Loucy (cell line): ENCODE results near the gene SOX8.

Experiments used
- H2AFZ ChIP-seq: fragments of 200-600 bp; sonication (generic); 2 replicates; pipeline ENCODE4 v1.6.0; 2016; ENCODE audit warnings: antibody characterized with exemption, mild to moderate bottlenecking, low read length, moderate library complexity
- H3F3A ChIP-seq: fragments of 200-600 bp; 2 replicates; pipeline ENCODE4 v1.6.0; 2016; ENCODE audit warnings: antibody characterized with exemption, low read depth, mild to moderate bottlenecking
- H3K27me3 ChIP-seq: fragments of 200-600 bp; sonication (generic); 2 replicates; pipeline ENCODE4 v1.6.1; 2014; ENCODE audit warnings: low read length, mild to moderate bottlenecking; ENCODE audit not compliant: insufficient read depth, poor library complexity, severe bottlenecking
- H3K36me3 ChIP-seq: fragments of 200-600 bp; sonication (generic); 2 replicates; pipeline ENCODE4 v1.6.1; 2016; ENCODE audit warnings: low read length; ENCODE audit not compliant: insufficient read depth
- H3K4me1 ChIP-seq: fragments of 200-600 bp; sonication (generic); 2 replicates; pipeline ENCODE4 v1.5.1; 2014; ENCODE audit warnings: low read length, mild to moderate bottlenecking; ENCODE audit not compliant: insufficient read depth, poor library complexity, severe bottlenecking
- H3K4me2 ChIP-seq: fragments of 200-600 bp; sonication (generic); 2 replicates; pipeline ENCODE4 v1.6.0; 2014; ENCODE audit warnings: antibody characterized with exemption, low read length, low read depth, mild to moderate bottlenecking; ENCODE audit not compliant: poor library complexity, severe bottlenecking
- H3K4me3 ChIP-seq: fragments of 200-600 bp; sonication (generic); 2 replicates; pipeline ENCODE4 v1.5.1; 2014; ENCODE audit warnings: low read length, mild to moderate bottlenecking, mixed read lengths; ENCODE audit not compliant: poor library complexity, severe bottlenecking
- H3K79me2 ChIP-seq: fragments of 200-600 bp; sonication (generic); 2 replicates; pipeline ENCODE4 v1.6.1; 2014; ENCODE audit warnings: low read length; ENCODE audit not compliant: insufficient read depth
- H3K9ac ChIP-seq: fragments of 200-600 bp; sonication (generic); 2 replicates; pipeline ENCODE4 v1.6.0; 2014; ENCODE audit warnings: mild to moderate bottlenecking, low read depth, low read length, moderate library complexity; ENCODE audit not compliant: poor library complexity, severe bottlenecking
- H3K9me2 ChIP-seq: fragments of 200-600 bp; sonication (generic); replicated peaks from 2 replicates; pipeline ENCODE4 v1.6.1; 2016; ENCODE audit warnings: low read depth, low read length, mixed read lengths
- H3K9me3 ChIP-seq: fragments of 200-600 bp; sonication (generic); 2 replicates; pipeline ENCODE4 v1.6.1; 2014; ENCODE audit warnings: mild to moderate bottlenecking, antibody characterized with exemption, low read length, low read depth; ENCODE audit not compliant: insufficient read depth
- H4K20me1 ChIP-seq: fragments of 200-600 bp; sonication (generic); 2 replicates; pipeline ENCODE4 v1.6.0; 2014; ENCODE audit warnings: antibody characterized with exemption, low read length, mild to moderate bottlenecking; ENCODE audit not compliant: insufficient read depth, poor library complexity, severe bottlenecking
- EZH2phosphoT487 ChIP-seq: fragments of 200-600 bp; IDR thresholded peaks from 2 replicates; pipeline ENCODE4 v1.6.1; 2018; ENCODE audit warnings: antibody characterized with exemption, mild to moderate bottlenecking, moderate library complexity, borderline replicate concordance
- TF ChIP-seq, protein P1 (sequence below): fragments of 200-600 bp; sonication (generic); conservative IDR thresholded peaks from 2 replicates; pipeline ENCODE4 v1.5.1; 2014; ENCODE audit warnings: mild to moderate bottlenecking, antibody characterized with exemption, low read length

Gene SOX8

DNA sequence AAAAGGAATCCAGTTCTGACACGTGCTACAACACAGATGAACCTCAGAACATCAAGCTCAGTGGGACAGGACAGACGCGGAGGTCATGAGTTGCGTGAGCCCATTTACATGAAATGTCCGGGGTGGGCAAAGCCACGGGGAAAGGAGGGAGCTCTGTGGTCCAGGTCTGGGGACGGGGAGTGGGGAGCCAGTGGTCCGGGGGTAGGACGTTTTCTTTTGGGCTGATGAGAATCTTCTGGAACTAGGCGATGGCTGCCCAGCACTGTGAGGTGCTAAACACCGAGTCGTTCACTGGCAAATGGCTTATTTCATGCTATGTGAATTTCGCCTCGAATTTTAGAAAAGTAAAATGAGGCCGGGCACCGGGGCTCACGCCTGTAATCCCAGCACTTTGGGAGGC lies 8.2 kb upstream of the SOX8 start:
- H3K36me3 ChIP-seq = no peaks in the 10 kb centered on the region
- no peak overlapping the region for H3K4me2 ChIP-seq
- no peaks in the 10 kb centered on the region for H3K9me2 ChIP-seq
- H2AFZ ChIP-seq = no peak overlapping the region
- H3K27me3 ChIP-seq = no peaks in the 10 kb centered on the region
- no peaks in the 10 kb centered on the region; the same call in 1 of the 2 replicates for H3K79me2 ChIP-seq
- no peak overlapping the region for H3K4me3 ChIP-seq
- no peaks in the 10 kb centered on the region for H3F3A ChIP-seq
- no peaks in the 10 kb centered on the region for H4K20me1 ChIP-seq
- H3K9ac ChIP-seq = no peak overlapping the region
- TF ChIP-seq, protein P1, sequence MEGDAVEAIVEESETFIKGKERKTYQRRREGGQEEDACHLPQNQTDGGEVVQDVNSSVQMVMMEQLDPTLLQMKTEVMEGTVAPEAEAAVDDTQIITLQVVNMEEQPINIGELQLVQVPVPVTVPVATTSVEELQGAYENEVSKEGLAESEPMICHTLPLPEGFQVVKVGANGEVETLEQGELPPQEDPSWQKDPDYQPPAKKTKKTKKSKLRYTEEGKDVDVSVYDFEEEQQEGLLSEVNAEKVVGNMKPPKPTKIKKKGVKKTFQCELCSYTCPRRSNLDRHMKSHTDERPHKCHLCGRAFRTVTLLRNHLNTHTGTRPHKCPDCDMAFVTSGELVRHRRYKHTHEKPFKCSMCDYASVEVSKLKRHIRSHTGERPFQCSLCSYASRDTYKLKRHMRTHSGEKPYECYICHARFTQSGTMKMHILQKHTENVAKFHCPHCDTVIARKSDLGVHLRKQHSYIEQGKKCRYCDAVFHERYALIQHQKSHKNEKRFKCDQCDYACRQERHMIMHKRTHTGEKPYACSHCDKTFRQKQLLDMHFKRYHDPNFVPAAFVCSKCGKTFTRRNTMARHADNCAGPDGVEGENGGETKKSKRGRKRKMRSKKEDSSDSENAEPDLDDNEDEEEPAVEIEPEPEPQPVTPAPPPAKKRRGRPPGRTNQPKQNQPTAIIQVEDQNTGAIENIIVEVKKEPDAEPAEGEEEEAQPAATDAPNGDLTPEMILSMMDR = no peak
- no peak for TF ChIP-seq EZH2phosphoT487
- H3K4me1 ChIP-seq = no peaks in the 10 kb centered on the region
- H3K9me3 ChIP-seq = no peaks in the 10 kb centered on the region

GRCh38 chr16:974001-974601 lies 7.5 kb upstream of the SOX8 start:
- H3K4me2 ChIP-seq = no peak overlapping the region
- H3K36me3 ChIP-seq = no peaks in the 10 kb centered on the region
- H3K9me2 ChIP-seq = no peaks in the 10 kb centered on the region
- no peaks in the 10 kb centered on the region for H3K4me1 ChIP-seq
- no peaks in the 10 kb centered on the region for H4K20me1 ChIP-seq
- H3K4me3 ChIP-seq = no peak overlapping the region
- no peaks in the 10 kb centered on the region for H3F3A ChIP-seq
- H3K27me3 ChIP-seq = no peaks in the 10 kb centered on the region
- H3K9ac ChIP-seq = no peak overlapping the region
- no peak overlapping the region for H2AFZ ChIP-seq
- no peaks in the 10 kb centered on the region; the same call in 1 of the 2 replicates for H3K79me2 ChIP-seq
- H3K9me3 ChIP-seq = no peaks in the 10 kb centered on the region
- TF ChIP-seq EZH2phosphoT487 = no peak
- TF ChIP-seq, protein P1 = no peak

DNA sequence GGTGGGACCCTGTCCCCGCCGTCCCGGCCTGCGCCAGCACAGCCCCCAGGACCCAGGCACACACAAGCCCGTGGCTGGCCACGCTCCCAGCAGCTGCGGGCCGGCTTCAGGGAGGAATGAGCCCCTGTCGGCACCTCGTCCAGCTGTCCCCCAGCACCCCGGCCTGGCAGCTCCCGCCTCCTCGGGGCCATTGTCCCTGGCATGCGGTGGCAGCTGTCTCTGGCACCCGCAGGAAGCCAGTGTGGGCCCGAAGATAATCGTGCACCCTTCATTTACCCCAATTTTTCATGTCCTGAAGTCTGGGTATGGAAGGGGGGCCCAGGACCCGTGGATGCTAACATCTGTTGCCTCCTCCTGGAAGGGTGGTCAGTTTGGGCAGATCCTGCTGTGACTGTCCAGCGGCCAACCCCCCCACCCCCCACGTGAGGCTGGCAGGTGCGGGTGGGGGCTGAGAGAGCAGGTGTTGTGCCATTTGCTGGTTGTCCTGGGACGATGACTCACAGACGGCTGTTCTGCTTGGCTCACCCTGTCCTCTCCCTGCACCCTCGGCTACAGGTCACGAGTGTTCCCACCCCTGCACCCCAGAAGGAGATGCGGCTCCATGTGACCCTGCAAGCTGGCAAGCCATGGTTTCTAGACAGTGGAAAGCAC lies 6.8 kb upstream of the SOX8 start:
- H3K27me3 ChIP-seq = no peaks in the 10 kb centered on the region
- no peaks in the 10 kb centered on the region for H3K36me3 ChIP-seq
- H4K20me1 ChIP-seq = no peaks in the 10 kb centered on the region
- H3K9ac ChIP-seq = no peak overlapping the region
- TF ChIP-seq, protein P1 = no peak
- TF ChIP-seq EZH2phosphoT487 = no peak
- no peak overlapping the region for H2AFZ ChIP-seq
- no peaks in the 10 kb centered on the region for H3K9me3 ChIP-seq
- no peaks in the 10 kb centered on the region for H3F3A ChIP-seq
- H3K79me2 ChIP-seq = no peaks in the 10 kb centered on the region; the same call in 1 of the 2 replicates
- no peak overlapping the region for H3K4me3 ChIP-seq
- no peaks in the 10 kb centered on the region for H3K4me1 ChIP-seq
- no peaks in the 10 kb centered on the region for H3K9me2 ChIP-seq
- no peak overlapping the region for H3K4me2 ChIP-seq
